ENCODE measurements around the gene GRIA4. TPM values are rescaled to one million over a fixed set of nuclear protein-coding genes. Genes with fewer than 3 reads are reported as not detected.

The GRIA4 gene
- polyA plus RNA-seq, 1 donor, result 7.3 TPM

DNA sequence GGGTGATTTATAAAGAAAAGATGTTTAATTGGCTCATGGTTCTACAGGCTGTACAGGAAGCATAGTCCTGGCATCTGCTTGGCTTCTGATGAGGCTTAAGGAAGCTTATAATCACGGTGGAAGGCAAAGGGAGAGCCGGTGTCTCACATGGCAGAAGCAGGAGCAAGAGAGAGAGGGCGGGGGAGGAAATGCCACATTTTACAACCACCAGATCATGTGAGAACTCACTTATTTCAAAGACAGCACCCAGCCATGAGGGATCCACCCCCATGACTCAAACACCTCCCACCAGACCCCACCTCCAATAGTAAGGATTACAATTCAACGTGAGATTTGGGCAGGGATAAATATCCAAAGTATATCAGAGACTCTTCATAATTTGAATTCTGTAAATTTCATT lies 211.5 kb downstream of the GRIA4 start:
- Histone ChIP-seq H3K36me3 (ENCODE audit: control insufficient read depth, insufficient read depth, low read length) (no peaks in the 10 kb centered on the region), H3K27me3 (ENCODE audit: control insufficient read depth, insufficient read depth, low read length) (no peaks in the 10 kb centered on the region), H3K4me3 (ENCODE audit: low read length) (no peak overlapping the region), H3K27ac (ENCODE audit: low read length) (no peak overlapping the region), H3K4me1 (ENCODE audit: control insufficient read depth, insufficient read depth, low read length) (no peaks in the 10 kb centered on the region), H3K9me3 (ENCODE audit: control insufficient read depth, low read depth, low read length) (no peaks in the 10 kb centered on the region)
- DNase-seq, result peak; percentile 29 to 45
- no CpG with 5 or more reads among the region's 4 CpGs for WGBS (ENCODE audit: insufficient coverage, low lambda C conversion rate)

DNA sequence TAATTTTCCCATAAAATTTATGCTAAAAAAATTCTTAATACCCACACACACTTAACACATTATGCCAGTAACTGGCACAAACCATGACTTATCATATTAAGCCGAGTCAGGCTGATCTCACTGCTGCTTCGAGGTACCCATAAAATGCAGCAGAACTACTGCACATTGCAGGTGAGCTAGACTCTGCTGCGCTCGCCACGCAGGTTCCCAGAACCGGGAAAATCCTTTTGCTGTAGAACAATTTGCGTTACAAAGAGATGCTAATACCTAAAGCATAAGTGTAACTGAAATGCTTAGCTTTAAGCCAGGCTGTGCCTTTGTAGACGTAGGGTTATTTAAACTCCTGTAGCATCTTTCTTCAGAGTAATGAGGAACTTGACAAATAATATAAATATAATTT lies 211.9 kb downstream of the GRIA4 start:
- no peak for DNase-seq
- no peaks in the 10 kb centered on the region for H3K4me1 ChIP-seq (ENCODE audit: control insufficient read depth, insufficient read depth, low read length)
- no peak overlapping the region for H3K4me3 ChIP-seq (ENCODE audit: low read length)
- H3K27ac ChIP-seq (ENCODE audit: low read length), result no peak overlapping the region
- 100% methylated on average over 1 of the region's 8 CpGs for WGBS (ENCODE audit: insufficient coverage, low lambda C conversion rate)
- H3K27me3 ChIP-seq (ENCODE audit: control insufficient read depth, insufficient read depth, low read length), result no peaks in the 10 kb centered on the region
- H3K36me3 ChIP-seq (ENCODE audit: control insufficient read depth, insufficient read depth, low read length), result no peaks in the 10 kb centered on the region
- H3K9me3 ChIP-seq (ENCODE audit: control insufficient read depth, low read depth, low read length), result no peaks in the 10 kb centered on the region

DNA sequence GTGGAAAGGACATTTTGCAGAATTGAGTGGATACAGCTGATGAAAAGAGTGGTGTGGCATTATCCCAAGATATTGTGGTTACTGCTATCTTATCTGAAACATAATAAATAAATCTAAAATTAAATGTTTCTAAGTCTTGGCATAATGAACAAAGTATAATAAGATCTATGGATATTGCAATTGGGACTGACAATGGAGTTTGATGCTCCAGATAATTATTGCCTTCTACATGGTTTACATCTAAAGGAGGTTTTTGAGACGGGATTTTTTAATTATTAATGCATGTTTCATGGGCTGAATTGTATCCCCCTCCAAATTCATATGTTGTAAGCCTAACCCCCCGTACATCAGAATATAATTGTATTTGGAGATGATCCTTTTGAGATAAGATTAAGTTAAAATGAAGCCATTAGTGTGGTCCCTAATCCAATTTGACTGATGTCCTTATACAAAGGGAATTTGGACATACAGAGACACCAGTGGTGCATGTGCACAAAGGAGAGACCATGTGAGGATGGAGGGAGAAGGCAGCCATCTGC lies 213.7 kb downstream of the GRIA4 start:
- Histone ChIP-seq H3K4me1 (ENCODE audit: control insufficient read depth, insufficient read depth, low read length) (no peaks in the 10 kb centered on the region), H3K36me3 (ENCODE audit: control insufficient read depth, insufficient read depth, low read length) (no peaks in the 10 kb centered on the region), H3K27ac (ENCODE audit: low read length) (no peak overlapping the region), H3K9me3 (ENCODE audit: control insufficient read depth, low read depth, low read length) (no peaks in the 10 kb centered on the region), H3K27me3 (ENCODE audit: control insufficient read depth, insufficient read depth, low read length) (no peaks in the 10 kb centered on the region), H3K4me3 (ENCODE audit: low read length) (no peak overlapping the region)
- DNase-seq, result no peak
- WGBS (ENCODE audit: insufficient coverage, low lambda C conversion rate), result 100% methylated on average over 1 of the region's 2 CpGs

DNA sequence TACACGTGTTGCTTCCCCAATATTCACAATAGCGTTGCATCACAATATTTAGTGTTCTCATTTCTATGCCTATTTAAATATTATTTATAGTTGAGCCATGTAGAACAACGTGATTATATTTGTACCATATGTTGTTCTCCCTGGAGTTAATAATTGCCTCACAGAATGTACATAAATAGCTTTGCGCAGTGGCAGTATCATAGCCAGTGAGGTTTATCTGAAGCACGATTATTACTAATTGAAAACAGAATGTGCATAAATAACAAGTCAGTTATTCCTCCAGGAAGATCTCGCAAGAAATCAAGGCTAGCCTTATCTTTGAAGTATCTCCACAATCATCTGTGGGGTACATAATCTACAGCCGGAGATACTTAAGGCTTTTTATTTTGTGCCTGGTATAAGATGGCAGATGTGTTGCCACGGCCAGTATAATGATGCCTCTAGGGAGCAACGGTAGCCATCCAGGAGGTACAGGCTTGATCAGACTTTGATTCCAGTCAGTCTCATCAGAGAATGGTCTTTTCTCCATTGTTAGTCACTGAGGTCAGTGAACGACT lies 214.7 kb downstream of the GRIA4 start:
- Histone ChIP-seq H3K4me1 (ENCODE audit: control insufficient read depth, insufficient read depth, low read length) (no peaks in the 10 kb centered on the region), H3K27me3 (ENCODE audit: control insufficient read depth, insufficient read depth, low read length) (no peaks in the 10 kb centered on the region), H3K36me3 (ENCODE audit: control insufficient read depth, insufficient read depth, low read length) (no peaks in the 10 kb centered on the region), H3K4me3 (ENCODE audit: low read length) (no peak overlapping the region), H3K27ac (ENCODE audit: low read length) (no peak overlapping the region), H3K9me3 (ENCODE audit: control insufficient read depth, low read depth, low read length) (no peaks in the 10 kb centered on the region)
- no peak for DNase-seq
- 90% methylated on average over 2 of the region's 10 CpGs for WGBS (ENCODE audit: insufficient coverage, low lambda C conversion rate)

DNA sequence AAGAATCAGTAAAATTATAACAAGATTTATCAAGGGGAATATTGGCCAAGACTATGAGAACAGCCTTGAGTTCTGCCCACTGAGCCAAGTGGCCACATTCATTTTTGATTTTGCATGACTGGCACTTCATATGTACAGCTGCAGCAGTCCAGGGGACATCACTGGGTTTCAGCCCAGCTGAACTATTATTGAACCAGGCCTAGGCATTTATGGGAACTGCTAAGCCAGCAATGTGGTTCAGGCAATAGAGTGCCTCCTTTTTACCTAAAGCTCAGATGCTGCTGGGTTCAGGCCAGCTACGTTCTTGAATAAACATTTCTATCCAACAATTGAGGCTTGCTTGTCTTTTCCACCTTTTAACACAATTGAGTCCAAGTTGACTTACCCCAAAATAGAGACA lies 215.3 kb downstream of the GRIA4 start:
- WGBS (ENCODE audit: insufficient coverage, low lambda C conversion rate), result no CpG with 5 or more reads among the region's 1 CpG
- no peak overlapping the region for H3K4me3 ChIP-seq (ENCODE audit: low read length)
- H3K27me3 ChIP-seq (ENCODE audit: control insufficient read depth, insufficient read depth, low read length), result no peaks in the 10 kb centered on the region
- H3K4me1 ChIP-seq (ENCODE audit: control insufficient read depth, insufficient read depth, low read length), result no peaks in the 10 kb centered on the region
- no peak for DNase-seq
- no peak overlapping the region for H3K27ac ChIP-seq (ENCODE audit: low read length)
- H3K36me3 ChIP-seq (ENCODE audit: control insufficient read depth, insufficient read depth, low read length), result no peaks in the 10 kb centered on the region
- no peaks in the 10 kb centered on the region for H3K9me3 ChIP-seq (ENCODE audit: control insufficient read depth, low read depth, low read length)

DNA sequence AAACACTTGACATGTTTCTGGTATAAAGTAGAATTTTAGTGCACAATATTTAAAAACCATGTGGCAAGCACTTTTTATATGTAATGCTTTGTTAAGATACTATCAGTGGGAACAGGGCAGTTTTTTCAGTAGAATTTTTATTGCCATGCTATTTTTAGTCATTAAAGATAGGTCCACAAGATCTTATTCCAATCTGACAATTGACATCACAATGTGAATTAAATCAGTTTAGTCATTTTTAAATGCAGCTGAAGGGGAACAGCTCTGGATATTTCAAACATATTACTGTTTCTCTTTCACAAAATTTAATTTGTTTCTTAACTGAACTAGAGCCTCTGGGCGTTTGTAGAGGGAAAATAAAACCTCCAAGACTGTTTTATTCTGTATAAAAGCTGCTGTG lies 218.0 kb downstream of the GRIA4 start:
- WGBS (ENCODE audit: insufficient coverage, low lambda C conversion rate), result no CpG with 5 or more reads among the region's 1 CpG
- no peaks in the 10 kb centered on the region for H3K27me3 ChIP-seq (ENCODE audit: control insufficient read depth, insufficient read depth, low read length)
- H3K9me3 ChIP-seq (ENCODE audit: control insufficient read depth, low read depth, low read length), result no peaks in the 10 kb centered on the region
- no peaks in the 10 kb centered on the region for H3K4me1 ChIP-seq (ENCODE audit: control insufficient read depth, insufficient read depth, low read length)
- H3K4me3 ChIP-seq (ENCODE audit: low read length), result no peak overlapping the region
- DNase-seq, result no peak
- no peak overlapping the region for H3K27ac ChIP-seq (ENCODE audit: low read length)
- H3K36me3 ChIP-seq (ENCODE audit: control insufficient read depth, insufficient read depth, low read length), result no peaks in the 10 kb centered on the region

DNA sequence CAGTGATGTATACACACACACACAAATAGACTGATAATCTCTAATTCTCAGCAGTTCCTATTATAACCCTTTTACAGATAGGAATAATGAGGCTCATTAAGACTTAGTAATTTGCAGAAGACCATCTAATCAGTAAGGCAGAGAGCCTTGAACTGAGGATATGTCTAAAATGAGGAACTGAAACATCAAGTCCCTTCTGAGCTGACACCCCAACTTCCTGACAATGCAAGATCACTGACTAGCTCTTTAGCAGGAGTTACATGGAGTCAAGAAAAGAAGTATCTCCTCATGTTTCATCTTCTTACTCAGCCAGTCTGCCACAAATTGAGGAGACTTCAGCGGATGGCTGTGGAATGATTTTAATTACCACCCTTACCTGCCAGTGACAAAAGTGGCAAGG lies 219.2 kb downstream of the GRIA4 start:
- no peaks in the 10 kb centered on the region for H3K4me1 ChIP-seq (ENCODE audit: control insufficient read depth, insufficient read depth, low read length)
- H3K9me3 ChIP-seq (ENCODE audit: control insufficient read depth, low read depth, low read length), result no peaks in the 10 kb centered on the region
- H3K27me3 ChIP-seq (ENCODE audit: control insufficient read depth, insufficient read depth, low read length), result no peaks in the 10 kb centered on the region
- H3K36me3 ChIP-seq (ENCODE audit: control insufficient read depth, insufficient read depth, low read length), result no peaks in the 10 kb centered on the region
- no peak for DNase-seq
- H3K27ac ChIP-seq (ENCODE audit: low read length), result no peak overlapping the region
- H3K4me3 ChIP-seq (ENCODE audit: low read length), result no peak overlapping the region
- WGBS (ENCODE audit: insufficient coverage, low lambda C conversion rate), result no CpG with 5 or more reads among the region's 1 CpG

DNA sequence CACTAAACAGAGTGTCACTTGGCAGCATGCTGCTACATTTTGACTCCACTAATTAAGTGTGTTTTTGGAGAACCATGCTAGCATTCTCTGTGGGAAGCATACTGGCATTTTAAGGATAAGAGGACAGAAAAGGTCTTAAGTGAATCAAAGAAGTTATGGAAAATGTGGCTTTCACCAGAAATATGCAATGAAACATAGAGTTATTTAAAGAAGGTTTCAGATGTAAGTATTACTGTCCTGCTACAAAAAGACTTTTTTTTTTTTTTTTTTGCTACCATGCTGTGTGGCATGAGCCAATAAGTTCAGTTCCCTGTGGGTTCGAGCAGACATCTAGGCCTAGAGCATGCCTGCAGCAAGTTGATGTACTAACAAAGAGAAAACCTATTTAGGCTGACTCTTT lies 224.6 kb downstream of the GRIA4 start:
- H3K36me3 ChIP-seq (ENCODE audit: control insufficient read depth, insufficient read depth, low read length), result no peaks in the 10 kb centered on the region
- H3K27ac ChIP-seq (ENCODE audit: low read length), result no peak overlapping the region
- no peaks in the 10 kb centered on the region for H3K4me1 ChIP-seq (ENCODE audit: control insufficient read depth, insufficient read depth, low read length)
- no peaks in the 10 kb centered on the region for H3K9me3 ChIP-seq (ENCODE audit: control insufficient read depth, low read depth, low read length)
- no peaks in the 10 kb centered on the region for H3K27me3 ChIP-seq (ENCODE audit: control insufficient read depth, insufficient read depth, low read length)
- WGBS (ENCODE audit: insufficient coverage, low lambda C conversion rate), result no CpG with 5 or more reads among the region's 1 CpG
- no peak overlapping the region for H3K4me3 ChIP-seq (ENCODE audit: low read length)
- DNase-seq, result no peak

DNA sequence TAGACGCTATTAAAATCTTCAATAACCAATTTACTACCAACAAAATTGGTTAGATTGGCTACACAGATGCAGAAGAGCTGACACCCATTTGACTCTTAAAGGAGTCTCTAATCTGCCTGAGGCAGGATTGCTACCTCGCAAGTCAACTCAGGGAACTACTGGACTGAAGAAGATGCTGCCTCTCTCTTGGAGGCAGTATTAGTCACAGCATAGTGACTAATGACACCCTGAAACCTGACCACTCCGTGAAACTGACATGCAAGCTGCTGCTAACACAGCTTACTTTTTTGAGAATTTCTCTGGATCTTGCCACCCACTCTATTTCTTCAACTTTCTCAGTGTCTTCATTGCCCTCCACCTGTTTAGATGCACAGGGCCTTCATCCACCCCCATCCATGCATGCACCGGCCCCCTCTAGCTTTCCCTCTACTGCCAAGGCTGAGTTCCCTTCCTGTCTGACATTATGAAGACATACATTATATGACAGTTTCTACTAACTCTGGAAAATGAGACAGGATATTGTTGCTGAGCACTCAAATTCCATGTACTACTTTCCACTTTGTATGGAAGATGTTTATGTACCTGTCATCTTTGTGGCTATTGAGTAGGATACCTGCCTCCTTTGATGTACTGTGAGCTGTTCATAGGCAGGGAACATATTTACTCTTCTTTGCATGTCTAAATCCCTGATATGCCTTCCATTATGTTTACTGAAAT lies 229.0 kb downstream of the GRIA4 start:
- no peak overlapping the region for H3K27ac ChIP-seq (ENCODE audit: low read length)
- no peak for DNase-seq
- no peaks in the 10 kb centered on the region for H3K27me3 ChIP-seq (ENCODE audit: control insufficient read depth, insufficient read depth, low read length)
- no CpG with 5 or more reads among the region's 4 CpGs for whole genome bisulfite sequencing (ENCODE audit: insufficient coverage, low lambda C conversion rate)
- H3K4me1 ChIP-seq (ENCODE audit: control insufficient read depth, insufficient read depth, low read length), result no peaks in the 10 kb centered on the region
- no peak overlapping the region for H3K4me3 ChIP-seq (ENCODE audit: low read length)
- H3K36me3 ChIP-seq (ENCODE audit: control insufficient read depth, insufficient read depth, low read length), result no peaks in the 10 kb centered on the region
- H3K9me3 ChIP-seq (ENCODE audit: control insufficient read depth, low read depth, low read length), result no peaks in the 10 kb centered on the region

DNA sequence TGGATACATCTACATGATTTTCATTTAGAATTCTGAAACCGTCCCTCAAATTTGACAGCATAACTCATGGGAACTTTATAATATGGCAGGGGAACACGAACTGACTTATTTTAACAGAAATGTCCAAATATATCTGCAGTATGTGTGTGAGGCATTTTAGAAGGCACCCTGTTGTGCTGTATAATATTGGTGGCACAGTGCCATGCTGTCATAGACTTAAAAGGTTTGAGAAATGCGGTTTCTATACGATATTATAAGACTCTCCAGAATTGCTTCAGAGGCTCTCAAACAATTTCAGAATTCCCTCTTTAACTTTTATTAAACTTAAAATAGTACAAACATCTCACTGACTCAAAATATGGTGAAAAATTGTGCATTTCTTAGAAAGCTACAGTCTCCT lies 230.5 kb downstream of the GRIA4 start:
- H3K27me3 ChIP-seq (ENCODE audit: control insufficient read depth, insufficient read depth, low read length), result no peaks in the 10 kb centered on the region
- 100% methylated on average over 1 of the region's 4 CpGs for WGBS (ENCODE audit: insufficient coverage, low lambda C conversion rate)
- no peaks in the 10 kb centered on the region for H3K9me3 ChIP-seq (ENCODE audit: control insufficient read depth, low read depth, low read length)
- no peaks in the 10 kb centered on the region for H3K4me1 ChIP-seq (ENCODE audit: control insufficient read depth, insufficient read depth, low read length)
- no peak overlapping the region for H3K27ac ChIP-seq (ENCODE audit: low read length)
- no peaks in the 10 kb centered on the region for H3K36me3 ChIP-seq (ENCODE audit: control insufficient read depth, insufficient read depth, low read length)
- DNase-seq, result no peak
- H3K4me3 ChIP-seq (ENCODE audit: low read length), result no peak overlapping the region

DNA sequence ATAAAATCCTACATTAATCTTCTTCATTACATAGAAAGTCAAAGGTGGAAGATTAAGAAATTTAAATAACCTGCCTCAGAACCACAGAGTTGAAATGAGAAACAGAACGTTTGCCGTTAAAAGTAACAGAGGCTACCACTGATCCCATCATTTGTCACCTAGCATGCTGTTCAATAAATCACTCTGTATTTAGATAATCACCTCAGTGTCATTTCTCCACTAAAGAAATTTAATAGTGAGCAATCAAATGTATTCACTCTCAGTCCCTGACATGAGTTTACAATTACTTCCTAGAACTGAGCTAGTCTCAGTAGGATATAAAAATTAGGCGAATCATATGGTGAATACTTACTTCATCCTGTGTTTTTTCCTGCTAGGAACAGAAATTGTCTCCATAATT lies 242.5 kb downstream of the GRIA4 start:
- Histone ChIP-seq H3K4me3 (ENCODE audit: low read length) (no peak overlapping the region), H3K9me3 (ENCODE audit: control insufficient read depth, low read depth, low read length) (no peaks in the 10 kb centered on the region), H3K27ac (ENCODE audit: low read length) (no peak overlapping the region), H3K4me1 (ENCODE audit: control insufficient read depth, insufficient read depth, low read length) (no peaks in the 10 kb centered on the region), H3K36me3 (ENCODE audit: control insufficient read depth, insufficient read depth, low read length) (no peaks in the 10 kb centered on the region), H3K27me3 (ENCODE audit: control insufficient read depth, insufficient read depth, low read length) (no peaks in the 10 kb centered on the region)
- no CpG with 5 or more reads among the region's 3 CpGs for WGBS (ENCODE audit: insufficient coverage, low lambda C conversion rate)
- no peak for DNase-seq

Data from large intestine (tissue), 3 donors.